HepG2 (cell line): ENCODE measurements around the gene MISP3. TPM values are rescaled to one million over a fixed set of nuclear protein-coding genes. Genes with fewer than 3 reads are reported as not detected.

Source experiments
- ATF7-NPFF ChIP-seq: sonication (generic); formaldehyde crosslinking; IDR thresholded peaks from 2 replicates; pipeline ENCODE4 v1.8.1; 2023; ENCODE audit warnings: mild to moderate bottlenecking, low read depth, missing genetic modification reagents, moderate library complexity
- GPN1 ChIP-seq: sonication (generic); formaldehyde crosslinking; IDR thresholded peaks from 2 replicates; pipeline ENCODE4 v1.5.1; 2020; ENCODE audit warnings: missing genetic modification reagents, borderline replicate concordance
- HDAC2 ChIP-seq: sonication (generic); formaldehyde crosslinking; IDR thresholded peaks from 2 replicates; pipeline ENCODE4 v1.4.0; 2020; ENCODE audit warnings: missing genetic modification reagents
- HNF4G ChIP-seq, 2 experiments: sonication (generic) in 1 of 2; formaldehyde crosslinking in 1 of 2; IDR thresholded peaks; 2 replicates each; pipeline versions ENCODE4 v1.4.0 to v1.6.1; 2011 to 2020; ENCODE audit warnings: borderline replicate concordance in 2 of 2, low read depth in 2 of 2, mild to moderate bottlenecking in 2 of 2, low read length in 1 of 2, missing genetic modification reagents in 1 of 2, moderate library complexity in 1 of 2
- KDM3A ChIP-seq: IDR thresholded peaks from 2 replicates; pipeline ENCODE4 v1.6.1; 2018; ENCODE audit warnings: low read depth, missing compliant biosample characterization
- KMT2A ChIP-seq: sonication (generic); formaldehyde crosslinking; IDR thresholded peaks from 2 replicates; pipeline ENCODE4 v1.4.0; 2020; ENCODE audit warnings: missing genetic modification reagents
- MEIS2 ChIP-seq: sonication (generic); formaldehyde crosslinking; IDR thresholded peaks from 2 replicates; pipeline ENCODE4 v1.9.0; 2021; ENCODE audit warnings: mild to moderate bottlenecking, missing genetic modification reagents
- RELA ChIP-seq: sonication (generic); formaldehyde crosslinking; IDR thresholded peaks from 2 replicates; pipeline ENCODE4 v1.4.0; 2020; ENCODE audit warnings: missing genetic modification reagents
- SALL1 ChIP-seq: sonication (generic); formaldehyde crosslinking; IDR thresholded peaks from 2 replicates; pipeline ENCODE4 v1.8.0; 2022; ENCODE audit warnings: mild to moderate bottlenecking, missing genetic modification reagents
- SP2 ChIP-seq: sonication (generic); formaldehyde crosslinking; IDR thresholded peaks from 2 replicates; pipeline ENCODE4 v1.5.1; 2020; ENCODE audit warnings: mild to moderate bottlenecking, missing genetic modification reagents
- TP53 ChIP-seq: sonication (generic); formaldehyde crosslinking; conservative IDR thresholded peaks from 2 replicates; pipeline ENCODE4 v1.4.0; 2020; ENCODE audit warnings: missing genetic modification reagents
- ZNF225 ChIP-seq: sonication (generic); formaldehyde crosslinking; IDR thresholded peaks from 2 replicates; pipeline ENCODE4 v1.4.0; 2020; ENCODE audit warnings: mild to moderate bottlenecking, missing genetic modification reagents
- ZNF232 ChIP-seq: sonication (generic); formaldehyde crosslinking; IDR thresholded peaks from 2 replicates; pipeline ENCODE4 v1.4.0; 2020; ENCODE audit warnings: missing genetic modification reagents, borderline replicate concordance
- ZNF276 ChIP-seq: sonication (generic); formaldehyde crosslinking; IDR thresholded peaks from 2 replicates; pipeline ENCODE4 v1.4.0; 2020; ENCODE audit warnings: mild to moderate bottlenecking, low read depth, missing genetic modification reagents
- ZNF331 ChIP-seq: sonication (generic); formaldehyde crosslinking; IDR thresholded peaks from 2 replicates; pipeline ENCODE4 v1.4.0; 2020; ENCODE audit warnings: missing genetic modification reagents
- ZNF501 ChIP-seq: sonication (generic); formaldehyde crosslinking; IDR thresholded peaks from 2 replicates; pipeline ENCODE4 v1.5.1; 2020; ENCODE audit warnings: mild to moderate bottlenecking, moderate library complexity, missing genetic modification reagents
- ZNF687 ChIP-seq: sonication (generic); formaldehyde crosslinking; IDR thresholded peaks from 2 replicates; pipeline ENCODE4 v1.5.1; 2020; ENCODE audit warnings: mild to moderate bottlenecking, missing genetic modification reagents, moderate library complexity
- ZNF773 ChIP-seq: sonication (generic); formaldehyde crosslinking; IDR thresholded peaks from 2 replicates; pipeline ENCODE4 v1.4.0; 2020; ENCODE audit warnings: missing genetic modification reagents, borderline replicate concordance
- polyA plus RNA-seq, 8 experiments: library from polyadenylated mRNA; depleted of rRNA in 3 of 8; stranded (reverse) in 7 of 8; unstranded in 1 of 8; fragments of >200 nt; fragmentation: Illumina TruSeq in 4 of 8; extraction: Trizol in 4 of 8; gene quantifications; 2 replicates each; pipeline versions ENCODE4 v1.2.1 to v1.2.3, GENCODE V29; 2011 to 2016; ENCODE audit warnings: low read depth in 4 of 8, missing spikeins in 1 of 8, mixed read lengths in 1 of 8; ENCODE audit not compliant: insufficient read depth in 1 of 8
- total RNA-seq, 5 experiments: library from RNA; depleted of rRNA; stranded (reverse); fragments of >200 nt; fragmentation: Illumina TruSeq; extraction: Trizol; gene quantifications; 2 replicates each; pipeline ENCODE4 v1.2.3, GENCODE V29; 2016; ENCODE audit warnings: low read depth in 1 of 5
- TF ChIP-seq, protein P1 (sequence below): sonication (generic); formaldehyde crosslinking; IDR thresholded peaks from 2 replicates; pipeline ENCODE4 v1.8.0; 2022; ENCODE audit warnings: low read depth, missing genetic modification reagents
- TF ChIP-seq, protein P2 (sequence below): IDR thresholded peaks from 2 replicates; pipeline ENCODE4 v1.6.1; 2016; ENCODE audit warnings: low read depth, borderline replicate concordance

MISP3 gene
- total and polyA plus RNA-seq, 2 of the 13 experiments (the other 11 are each of a cell fraction or from before 2014, with no cell fraction given) = 2.5 to 5.4 TPM

DNA sequence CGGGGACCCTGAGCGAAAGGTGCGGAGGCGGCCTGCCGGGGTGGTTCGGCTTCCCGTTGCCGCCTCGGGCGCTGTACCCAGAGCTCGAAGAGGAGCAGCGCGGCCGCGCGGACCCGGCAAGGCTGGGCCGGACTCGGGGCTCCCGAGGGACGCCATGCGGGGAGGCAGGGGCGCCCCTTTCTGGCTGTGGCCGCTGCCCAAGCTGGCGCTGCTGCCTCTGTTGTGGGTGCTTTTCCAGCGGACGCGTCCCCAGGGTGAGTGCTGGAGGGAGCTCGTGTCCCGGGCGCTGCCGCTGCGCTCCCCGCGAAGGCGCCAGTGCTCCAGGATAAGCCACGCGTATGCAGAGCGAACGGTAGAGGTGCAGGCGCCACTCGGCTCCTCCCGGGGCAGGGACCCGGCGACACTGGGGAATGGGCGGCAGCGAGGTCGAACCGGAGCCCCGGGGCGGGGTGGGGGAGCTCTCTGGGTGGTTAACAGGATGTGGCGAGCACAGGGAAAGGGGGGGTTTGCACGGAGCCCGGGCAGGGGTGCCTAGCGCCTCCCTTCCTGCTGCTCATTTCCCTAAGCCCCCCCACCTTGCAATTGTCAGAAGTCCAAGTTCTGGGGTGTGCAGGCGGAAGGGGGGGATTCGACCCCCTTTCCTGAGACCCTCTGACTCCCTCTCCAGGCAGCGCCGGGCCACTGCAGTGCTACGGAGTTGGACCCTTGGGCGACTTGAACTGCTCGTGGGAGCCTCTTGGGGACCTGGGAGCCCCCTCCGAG, 40.7 kb upstream of the MISP3 start, which contains the start of gene IL27RA (continued):
- TF ChIP-seq ZNF276 (CRISPR knock-in tag) = no peak
- peak; percentile 32; the same call in 1 of the 2 replicates for TF ChIP-seq HDAC2 (CRISPR knock-in tag)
- TF ChIP-seq SALL1 (CRISPR knock-in tag) = peak; percentile 46; the same call in 1 of the 2 replicates
- TF ChIP-seq, protein P1, sequence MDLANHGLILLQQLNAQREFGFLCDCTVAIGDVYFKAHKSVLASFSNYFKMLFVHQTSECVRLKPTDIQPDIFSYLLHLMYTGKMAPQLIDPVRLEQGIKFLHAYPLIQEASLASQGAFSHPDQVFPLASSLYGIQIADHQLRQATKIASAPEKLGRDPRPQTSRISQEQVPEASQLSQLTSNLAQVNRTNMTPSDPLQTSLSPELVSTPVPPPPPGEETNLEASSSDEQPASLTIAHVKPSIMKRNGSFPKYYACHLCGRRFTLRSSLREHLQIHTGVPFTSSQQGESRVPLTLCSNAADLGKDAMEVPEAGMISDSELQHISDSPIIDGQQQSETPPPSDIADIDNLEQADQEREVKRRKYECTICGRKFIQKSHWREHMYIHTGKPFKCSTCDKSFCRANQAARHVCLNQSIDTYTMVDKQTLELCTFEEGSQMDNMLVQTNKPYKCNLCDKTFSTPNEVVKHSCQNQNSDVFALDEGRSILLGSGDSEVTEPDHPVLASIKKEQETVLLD (CRISPR knock-in tag) = 0 out of 2 replicates have a peak, but pooled peaks have one; percentile 49
- TF ChIP-seq ZNF501 (CRISPR knock-in tag) = peak; percentile 86
- peak; percentile 52; the same call in 1 of the 2 replicates for TF ChIP-seq ZNF773 (CRISPR knock-in tag)
- 0 out of 2 replicates have a peak, but pooled peaks have one; percentile 39 for TF ChIP-seq KMT2A (CRISPR knock-in tag)
- TF ChIP-seq, protein P2, sequence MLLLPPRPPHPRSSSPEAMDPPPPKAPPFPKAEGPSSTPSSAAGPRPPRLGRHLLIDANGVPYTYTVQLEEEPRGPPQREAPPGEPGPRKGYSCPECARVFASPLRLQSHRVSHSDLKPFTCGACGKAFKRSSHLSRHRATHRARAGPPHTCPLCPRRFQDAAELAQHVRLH = 0 out of 2 replicates have a peak, but pooled peaks have one; percentile 15
- TF ChIP-seq RELA (CRISPR knock-in tag) = no peak
- no peak for TF ChIP-seq ZNF331
- TF ChIP-seq TP53 (CRISPR knock-in tag) = 0 out of 2 replicates have a peak, but pooled peaks have one; percentile 56
- TF ChIP-seq KDM3A = 0 out of 2 replicates have a peak, but pooled peaks have one; percentile 29
- TF ChIP-seq ZNF687 (CRISPR knock-in tag) = peak; percentile 95
- TF ChIP-seq SP2 (CRISPR knock-in tag) = 0 out of 2 replicates have a peak, but pooled peaks have one; percentile 31
- peak; percentile 31; the same call in 1 of the 2 replicates for TF ChIP-seq ATF7-NPFF (CRISPR knock-in tag)
- 0 out of 2 replicates have a peak, but pooled peaks have one; percentile 35 for TF ChIP-seq ZNF232
- 0 out of 2 replicates have a peak, but pooled peaks have one; percentile 61 for TF ChIP-seq ZNF225 (CRISPR knock-in tag)
- TF ChIP-seq HNF4G (IDR thresholded peaks at IDR 0.05; ENCODE audit: borderline replicate concordance, low read depth, low read length) = no peak
- TF ChIP-seq HNF4G (CRISPR knock-in tag; IDR thresholded peaks at IDR 0.05; ENCODE audit: borderline replicate concordance, low read depth) = no peak
- TF ChIP-seq GPN1 (CRISPR knock-in tag) = no peak
- 0 out of 2 replicates have a peak, but pooled peaks have one; percentile 18 for TF ChIP-seq MEIS2 (CRISPR knock-in tag)
